Activated naive CD4-positive, alpha-beta T cell treated with anti-CD3 and anti-CD28 coated beads, Interleukin-2, amount 10 ng/mL, durations not matched to agents 7 days and 5 days (primary cell): ENCODE measurements around the gene TAP2.
"Not testable (repeated sequence)": the region's sequence is repeated elsewhere in the genome, so short reads cannot be mapped to it uniquely, and the experiment has no call there.

Source experiments
- CTCF ChIA-PET: fragments of 350-600 bp; sonication (Branson Sonifier 250); formaldehyde crosslinking; loops from one replicate; lab custom pipeline; 2021; ENCODE audit warnings: antibody characterized with exemption; lab: Charles Lee
- DNase-seq: peaks from one replicate; pipeline ENCODE4 v3.0.0-alpha.2; 2020
- H3K27ac Mint-ChIP-seq: one replicate; pipeline ENCODE4 v1.8.0; 2021; ENCODE audit warnings: mild to moderate bottlenecking, moderate library complexity, mixed read lengths
- H3K27me3 Mint-ChIP-seq: one replicate; pipeline ENCODE4 v1.8.0; 2021; ENCODE audit warnings: mild to moderate bottlenecking, mixed read lengths
- H3K36me3 Mint-ChIP-seq: one replicate; pipeline ENCODE4 v1.8.0; 2021; ENCODE audit warnings: mixed read lengths
- H3K4me1 Mint-ChIP-seq: one replicate; pipeline ENCODE4 v1.8.0; 2021; ENCODE audit warnings: mixed read lengths
- H3K4me3 Mint-ChIP-seq: one replicate; pipeline ENCODE4 v1.8.0; 2021; ENCODE audit warnings: mild to moderate bottlenecking, moderate library complexity, mixed read lengths
- H3K9me3 Mint-ChIP-seq: one replicate; pipeline ENCODE4 v1.8.0; 2021; ENCODE audit warnings: mixed read lengths

TAP2 gene

GRCh38 chr6:32838114-32838958, at the start of gene TAP2:
TSS of gene TAP2 (minus strand) at chr6:32838739. CDS start at chr6:32838233, 506 bp downstream.
- Mint-ChIP-seq H3K36me3 (peaks cover 70% of the 10 kb centered on the region), H3K4me3 (peak within 1 kb of the TSS; percentile 85), H3K27me3 (no peaks in the 10 kb centered on the region), H3K9me3 (no peaks in the 10 kb centered on the region), H3K27ac (peak within 1 kb of the TSS; percentile 100), H3K4me1 (peaks cover 86% of the 10 kb centered on the region)
- DNase-seq: peak; percentile 98
- CTCF ChIA-PET: interaction anchor here (0.6 to 6.7 kb wide), 29 partner anchors 10 to 176 kb away, joined by 3 to 184 read pairs (median 4); partner anchors contain the start of genes BRD2, HLA-DMA, HLA-DMB and PSMB9

- H3K27ac Mint-ChIP-seq: no peak overlapping the region
- no peak overlapping the region for H3K4me3 Mint-ChIP-seq
- CTCF ChIA-PET: interaction anchor here (2.3 to 5.1 kb wide), 2 partner anchors 66 to 98 kb away, joined by 16 to 60 read pairs; partner anchors contain the start of gene HLA-DMA
- no peaks in the 10 kb centered on the region for H3K36me3 Mint-ChIP-seq
- H3K27me3 Mint-ChIP-seq: peaks cover 30% of the 10 kb centered on the region
- no peaks in the 10 kb centered on the region for H3K4me1 Mint-ChIP-seq
- H3K9me3 Mint-ChIP-seq: no peaks in the 10 kb centered on the region
- DNase-seq: no peak
Observed at GRCh38 chr6:32887616-32888015, 49.1 kb upstream of the TAP2 start.

- H3K4me1 Mint-ChIP-seq: no peaks in the 10 kb centered on the region
- DNase-seq: no peak
- no peak overlapping the region for H3K27ac Mint-ChIP-seq
- peaks cover 29% of the 10 kb centered on the region for H3K27me3 Mint-ChIP-seq
- CTCF ChIA-PET: interaction anchor here (0.8 to 5.1 kb wide), 11 partner anchors 10 to 263 kb away, joined by 3 to 60 read pairs (median 5); partner anchors contain the start of gene HLA-DMA
- H3K9me3 Mint-ChIP-seq: no peaks in the 10 kb centered on the region
- no peaks in the 10 kb centered on the region for H3K36me3 Mint-ChIP-seq
- no peak overlapping the region for H3K4me3 Mint-ChIP-seq
Observed at GRCh38 chr6:32886681-32887383, 48.3 kb upstream of the TAP2 start.

GRCh38 chr6:32885698-32886286, 47.3 kb upstream of the TAP2 start:
- no peak overlapping the region for H3K27ac Mint-ChIP-seq
- DNase-seq: no peak

GRCh38 chr6:32883789-32884188, 45.2 kb upstream of the TAP2 start:
- H3K4me3 Mint-ChIP-seq: no peak overlapping the region
- peaks cover 29% of the 10 kb centered on the region for H3K27me3 Mint-ChIP-seq
- no peaks in the 10 kb centered on the region for H3K4me1 Mint-ChIP-seq

More at GRCh38 chr6:32885698-32886286, 47.3 kb upstream of the TAP2 start:
- Mint-ChIP-seq H3K4me3 (no peak overlapping the region), H3K36me3 (no peaks in the 10 kb centered on the region), H3K9me3 (no peaks in the 10 kb centered on the region), H3K4me1 (no peaks in the 10 kb centered on the region), H3K27me3 (peaks cover 23% of the 10 kb centered on the region)
- CTCF ChIA-PET: interaction anchor here (0.8 to 5.1 kb wide), 19 partner anchors 8 to 264 kb away, joined by 3 to 60 read pairs (median 4); partner anchors contain the start of gene HLA-DMA

GRCh38 chr6:32882879-32883250, 44.3 kb upstream of the TAP2 start:
- H3K36me3 Mint-ChIP-seq: peaks cover 5% of the 10 kb centered on the region
- H3K4me1 Mint-ChIP-seq: no peaks in the 10 kb centered on the region
- H3K27ac Mint-ChIP-seq: no peak overlapping the region
- no peaks in the 10 kb centered on the region for H3K9me3 Mint-ChIP-seq
- H3K27me3 Mint-ChIP-seq: peaks cover 26% of the 10 kb centered on the region
- no peak for DNase-seq
- no peak overlapping the region for H3K4me3 Mint-ChIP-seq
- CTCF ChIA-PET: interaction anchor here (0.5 to 4.5 kb wide), 4 partner anchors 51 to 107 kb away, joined by 3 to 30 read pairs (median 6); partner anchors contain the start of gene HLA-DMA

More at GRCh38 chr6:32883789-32884188, 45.2 kb upstream of the TAP2 start:
- H3K36me3 Mint-ChIP-seq: peaks cover 5% of the 10 kb centered on the region
- H3K9me3 Mint-ChIP-seq: no peaks in the 10 kb centered on the region
- CTCF ChIA-PET: interaction anchor here (1.0 to 5.1 kb wide), 3 partner anchors 64 to 101 kb away, joined by 3 to 60 read pairs (median 8); partner anchors contain the start of gene HLA-DMA
- no peak overlapping the region for H3K27ac Mint-ChIP-seq
- no peak for DNase-seq

- not testable (repeated sequence) for H3K9me3 Mint-ChIP-seq, H3K4me1 Mint-ChIP-seq, H3K4me3 Mint-ChIP-seq, H3K36me3 Mint-ChIP-seq, H3K27ac Mint-ChIP-seq, DNase-seq
- CTCF ChIA-PET: interaction anchor here (0.7 to 4.5 kb wide), 8 partner anchors 40 to 104 kb away, joined by 3 to 30 read pairs (median 4); partner anchors contain the start of gene HLA-DMA
- peaks cover 17% of the 10 kb centered on the region for H3K27me3 Mint-ChIP-seq
Observed at GRCh38 chr6:32880962-32881361, 42.4 kb upstream of the TAP2 start.

- Mint-ChIP-seq H3K9me3 (no peaks in the 10 kb centered on the region), H3K27me3 (peaks cover 17% of the 10 kb centered on the region), H3K27ac (no peak overlapping the region), H3K36me3 (peaks cover 7% of the 10 kb centered on the region), H3K4me1 (no peaks in the 10 kb centered on the region), H3K4me3 (no peak overlapping the region)
- no peak for DNase-seq
- CTCF ChIA-PET: interaction anchor here (0.8 to 4.5 kb wide), 4 partner anchors 10 to 105 kb away, joined by 3 to 30 read pairs (median 4); partner anchors contain the start of genes HLA-DMA and TAP2
Observed at GRCh38 chr6:32879691-32880090, 41.2 kb upstream of the TAP2 start.

GRCh38 chr6:32876603-32877002, 38.1 kb upstream of the TAP2 start:
- no peak for DNase-seq
- Mint-ChIP-seq H3K4me1 (no peaks in the 10 kb centered on the region), H3K27ac (no peak overlapping the region), H3K4me3 (no peak overlapping the region), H3K9me3 (no peaks in the 10 kb centered on the region), H3K36me3 (peaks cover 7% of the 10 kb centered on the region), H3K27me3 (peaks cover 16% of the 10 kb centered on the region)
- CTCF ChIA-PET: interaction anchor here (0.8 to 2.4 kb wide), 5 partner anchors 8 to 108 kb away, joined by 3 to 10 read pairs (median 4); partner anchors contain the start of gene TAP2

- not testable (repeated sequence) for H3K36me3 Mint-ChIP-seq
- CTCF ChIA-PET: interaction anchor here (0.6 to 1.6 kb wide), 2 partner anchors 36 to 87 kb away, joined by 3 to 4 read pairs; partner anchors contain the start of gene TAP2
Observed at GRCh38 chr6:32873947-32874346, 35.4 kb upstream of the TAP2 start.

GRCh38 chr6:32868257-32868788, 29.8 kb upstream of the TAP2 start:
- Mint-ChIP-seq H3K9me3 (no peaks in the 10 kb centered on the region), H3K27me3 (peaks cover 7% of the 10 kb centered on the region), H3K4me3 (no peak overlapping the region), H3K4me1 (peaks cover 35% of the 10 kb centered on the region), H3K27ac (no peak overlapping the region), H3K36me3 (peaks cover 10% of the 10 kb centered on the region)
- DNase-seq: peak; percentile 91
- CTCF ChIA-PET: interaction anchor here (0.7 to 10.0 kb wide), 45 partner anchors 9 to 455 kb away, joined by 3 to 184 read pairs (median 4); partner anchors contain the start of genes HLA-DMA, HLA-DMB, HLA-DQB1 and PSMB8

More at GRCh38 chr6:32873947-32874346, 35.4 kb upstream of the TAP2 start:
- not testable (repeated sequence) for H3K4me3 Mint-ChIP-seq, H3K4me1 Mint-ChIP-seq, H3K27ac Mint-ChIP-seq, H3K9me3 Mint-ChIP-seq, DNase-seq
- H3K27me3 Mint-ChIP-seq: peaks cover 16% of the 10 kb centered on the region

- Mint-ChIP-seq H3K27me3 (peaks cover 7% of the 10 kb centered on the region), H3K4me1 (peaks cover 38% of the 10 kb centered on the region), H3K27ac (peak overlapping the region; percentile 91), H3K9me3 (no peaks in the 10 kb centered on the region), H3K36me3 (peaks cover 14% of the 10 kb centered on the region), H3K4me3 (no peak overlapping the region)
- no peak for DNase-seq
- CTCF ChIA-PET: interaction anchor here (0.7 to 10.0 kb wide), 43 partner anchors 7 to 628 kb away, joined by 3 to 184 read pairs (median 4); partner anchors contain the start of genes HLA-DMA, HLA-DMB, HLA-DQB1 and PSMB8
Observed at GRCh38 chr6:32867554-32868256, 29.2 kb upstream of the TAP2 start.
